Gastrocnemius medialis (tissue), 4 donors: ENCODE measurements around the gene KRTAP5-11.

ENCODE experiments used
- CTCF ChIP-seq, 5 experiments: fragments of 450-650 bp in 3 of 5; fragments of 200-600 bp in 2 of 5; sonication (generic) in 2 of 5; IDR thresholded peaks in 4 of 5; conservative IDR thresholded peaks in 1 of 5; 1 replicate in 4 of 5; 2 replicates in 1 of 5; pipeline ENCODE4 v1.5.1; 2016 to 2019; ENCODE audit warnings: antibody characterized with exemption in 5 of 5, mild to moderate bottlenecking in 3 of 5, moderate library complexity in 3 of 5
- POLR2A ChIP-seq, 2 donors: fragments of 450-650 bp; IDR thresholded peaks; one replicate each; pipeline ENCODE4 v1.6.1; 2017; ENCODE audit warnings: antibody characterized with exemption in 2 of 2, mild to moderate bottlenecking in 2 of 2, moderate library complexity in 2 of 2

- no peak for TF ChIP-seq CTCF (IDR thresholded peaks at IDR 0.05 in 4 of 5, conservative IDR thresholded peaks at IDR 0.05 in 1 of 5)
- no peak for TF ChIP-seq POLR2A (IDR thresholded peaks at IDR 0.05)
Observed at GRCh38 chr11:71539017-71539416, 43.7 kb downstream of the KRTAP5-11 start.
